Panc1 (cell line): Measurements from ENCODE around the gene ADH5.

Experiments used
- CTCF ChIP-seq: fragments of 450-650 bp; IDR thresholded peaks from 2 replicates; pipeline ENCODE4 v1.5.1; 2017; ENCODE audit warnings: mild to moderate bottlenecking
- POLR2AphosphoS5 ChIP-seq: IDR thresholded peaks from 2 replicates; pipeline ENCODE4 v1.6.1; 2012; ENCODE audit warnings: mild to moderate bottlenecking, low read depth, low read length, moderate library complexity

- no peak for TF ChIP-seq CTCF
- no peak for TF ChIP-seq POLR2AphosphoS5
Observed at GRCh38 chr4:99135541-99136162, 47.1 kb upstream of the ADH5 start.
